GM18502 (cell line): ENCODE results near the gene DCTN5.
A peak's percentile ranks its signal among the peaks of the same experiment; 100 is the strongest.
"Not testable (repeated sequence)": the region's sequence is repeated elsewhere in the genome, so short reads cannot be mapped to it uniquely, and the experiment has no call there.

Experiments used
- ATAC-seq: cut with Tn5 transposase; IDR thresholded peaks from one replicate; pipeline ENCODE4 v1.9.1; 2021; ENCODE audit warnings: mild to moderate bottlenecking; ENCODE audit not compliant: unreplicated experiment, poor library complexity

DCTN5 gene

DNA sequence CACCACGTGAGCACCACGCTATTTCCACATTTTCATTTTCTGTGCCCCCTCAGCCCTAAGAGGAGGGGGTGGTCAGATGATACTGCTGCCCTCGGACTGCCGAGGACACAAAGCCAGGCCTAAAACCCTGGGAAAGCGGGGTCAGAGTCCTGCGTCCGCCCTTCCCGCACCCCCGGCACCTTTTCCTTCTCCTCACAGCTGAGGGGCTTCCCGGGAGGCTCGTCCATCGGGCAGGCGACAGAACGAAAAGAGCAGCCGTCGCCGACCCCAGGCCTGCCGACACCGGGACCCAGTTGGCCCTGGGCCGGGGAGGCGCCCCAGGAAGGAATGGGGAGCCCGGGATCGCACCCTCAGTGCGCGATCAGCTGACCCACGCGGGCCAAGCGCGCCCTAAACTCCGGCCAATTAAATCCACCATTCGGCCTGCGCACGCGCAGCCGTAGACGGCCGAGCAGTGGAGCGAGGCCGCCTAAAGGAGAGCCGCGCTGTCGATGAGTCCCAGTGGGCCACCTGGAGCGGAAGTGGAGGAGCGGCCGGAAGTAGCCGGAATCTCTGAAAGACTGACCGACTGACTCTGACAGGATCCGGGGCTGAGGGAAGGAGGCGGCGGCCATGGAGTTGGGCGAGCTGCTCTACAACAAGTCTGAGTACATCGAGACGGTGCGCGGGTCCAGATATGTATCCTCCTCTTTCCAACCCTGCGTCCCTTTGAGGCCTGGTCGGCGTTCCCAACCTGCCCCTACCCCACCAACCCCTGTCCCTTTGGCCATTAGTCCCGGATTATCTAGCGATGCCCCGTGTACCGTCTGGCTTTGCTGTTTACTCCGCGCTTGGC is at the start of gene DCTN5, which contains the start of gene PALB2:
DCTN5 (plus strand) TSS at position 536 of the 835 bp plus-strand sequence; CDS start at position 613, 77 bp downstream.
PALB2 (minus strand) TSS at position 380 of the 835 bp plus-strand sequence; CDS start at position 227, 153 bp downstream.
- ATAC-seq = peak; percentile 98

DNA sequence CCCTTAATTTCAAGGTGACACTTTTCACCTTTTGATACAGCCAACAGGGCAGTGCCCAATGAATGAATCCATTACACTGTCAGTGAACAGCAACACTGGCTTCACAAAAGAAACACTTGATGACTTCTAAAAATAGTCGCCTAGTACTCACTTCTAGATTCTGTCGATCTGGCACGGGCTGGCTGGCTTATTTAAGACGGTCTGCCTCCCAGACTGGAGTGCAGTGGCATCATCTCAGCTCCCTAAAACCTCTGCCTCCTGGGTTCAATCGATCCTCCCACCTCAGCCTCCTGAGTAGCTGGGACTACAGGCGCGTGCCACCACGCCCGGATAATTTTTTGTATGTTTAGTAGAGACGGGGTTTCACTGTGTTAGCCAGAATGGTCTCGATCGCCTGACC is 47.1 kb upstream of the DCTN5 start:
- no peak for ATAC-seq

- peak; percentile 8 for ATAC-seq
Measured at GRCh38 chr16:23595246-23595950, 45.9 kb upstream of the DCTN5 start.

DNA sequence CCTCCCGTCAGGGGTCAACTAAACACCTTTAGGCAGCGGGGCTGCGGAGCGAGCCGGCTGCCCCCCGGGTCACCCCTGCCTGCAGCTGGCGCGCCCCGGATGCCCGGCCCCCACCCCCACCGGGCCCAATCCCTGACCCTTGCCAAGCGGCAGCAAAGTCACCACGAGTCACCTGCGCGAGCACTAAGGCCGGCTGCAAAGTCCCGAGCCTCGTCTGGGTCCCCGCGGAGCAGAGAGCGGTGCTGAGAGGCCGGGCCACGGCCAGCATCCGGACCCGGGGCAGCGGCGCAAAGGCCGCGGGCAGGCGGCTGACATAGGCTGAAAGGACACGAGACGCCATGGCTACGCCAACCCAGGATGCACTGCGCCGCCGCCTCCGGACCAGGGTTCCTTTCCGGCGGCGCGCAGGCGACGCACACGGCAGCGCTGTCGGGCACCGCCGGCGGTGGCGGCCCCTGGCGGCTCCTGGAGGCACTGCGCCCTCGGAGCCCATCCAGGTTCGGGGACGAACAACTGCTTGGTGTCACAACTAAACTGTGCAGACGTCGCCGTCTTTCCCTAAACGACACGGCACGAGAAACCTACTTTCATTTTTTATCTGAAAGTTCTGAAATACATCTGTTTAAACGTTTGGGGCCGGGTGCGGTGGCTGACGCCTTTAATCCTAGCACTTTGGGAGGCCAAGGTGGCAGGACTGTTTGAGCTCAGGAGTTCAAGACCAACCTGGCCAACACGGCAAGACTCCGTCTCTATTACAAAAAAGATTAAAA is 45.1 kb upstream of the DCTN5 start, which contains the start of gene NDUFAB1:
NDUFAB1 (minus strand) TSS at position 366 of the 770 bp plus-strand sequence; CDS start at position 340, 26 bp downstream.
- ATAC-seq = peak; percentile 91

DNA sequence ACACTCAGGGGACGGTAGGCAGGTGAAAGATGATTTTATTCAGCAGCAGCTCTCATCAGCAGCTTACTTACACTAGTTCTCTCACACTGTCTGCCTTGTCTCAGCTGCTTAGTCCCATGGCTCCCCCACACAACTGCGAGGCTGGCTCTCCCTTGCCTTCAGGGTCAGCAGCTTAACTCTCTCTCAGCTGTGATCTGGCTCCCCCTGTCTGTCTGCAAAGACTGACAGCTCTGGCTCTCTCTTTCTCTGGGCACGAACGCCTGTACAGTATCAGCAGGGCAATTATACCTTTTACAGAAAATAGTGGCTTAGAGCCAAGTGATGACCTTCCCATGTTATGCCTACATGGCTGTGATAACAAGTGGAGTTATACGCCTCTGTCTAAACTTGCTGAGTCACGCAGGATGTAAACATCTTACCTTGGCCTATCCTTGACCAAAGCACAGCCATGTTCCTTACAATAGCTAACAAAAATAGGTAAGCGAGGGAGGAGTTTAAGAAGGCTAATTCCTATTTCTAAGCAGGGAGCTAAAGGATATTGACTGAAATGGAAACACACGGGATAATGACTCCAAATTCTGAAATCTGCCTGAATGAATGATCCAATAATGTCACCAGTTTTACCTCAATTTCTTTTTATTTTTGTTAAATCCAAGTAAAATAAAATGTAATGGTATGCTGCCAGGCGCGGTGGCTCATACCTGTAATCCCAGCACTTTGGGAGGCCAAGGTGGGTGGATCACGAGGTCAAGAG is 44.1 kb upstream of the DCTN5 start:
- ATAC-seq = no peak

- no peak for ATAC-seq
Measured at GRCh38 chr16:23607726-23608125, 33.5 kb upstream of the DCTN5 start.

DNA sequence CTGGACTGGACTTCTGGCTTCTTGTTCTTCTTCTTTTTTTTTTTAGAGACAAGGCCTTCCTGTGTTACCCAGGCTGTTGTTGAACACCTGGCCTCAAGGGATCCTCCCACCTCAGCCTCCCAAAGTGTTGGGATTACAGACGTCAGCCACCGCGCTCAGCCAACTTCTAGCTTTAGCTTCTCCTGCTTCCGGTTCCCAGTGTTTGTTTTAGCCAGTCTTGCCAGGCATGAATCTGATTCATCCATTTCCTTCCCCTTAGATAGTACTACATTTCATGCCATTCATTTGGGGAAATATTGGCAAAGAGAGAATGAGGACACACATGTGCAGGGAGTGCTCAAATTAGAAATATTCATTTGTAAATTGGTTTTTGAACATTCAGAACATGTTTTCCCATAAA is 33.1 kb upstream of the DCTN5 start:
- ATAC-seq = no peak

GRCh38 chr16:23609929-23610328 is 31.3 kb upstream of the DCTN5 start:
- no peak for ATAC-seq

DNA sequence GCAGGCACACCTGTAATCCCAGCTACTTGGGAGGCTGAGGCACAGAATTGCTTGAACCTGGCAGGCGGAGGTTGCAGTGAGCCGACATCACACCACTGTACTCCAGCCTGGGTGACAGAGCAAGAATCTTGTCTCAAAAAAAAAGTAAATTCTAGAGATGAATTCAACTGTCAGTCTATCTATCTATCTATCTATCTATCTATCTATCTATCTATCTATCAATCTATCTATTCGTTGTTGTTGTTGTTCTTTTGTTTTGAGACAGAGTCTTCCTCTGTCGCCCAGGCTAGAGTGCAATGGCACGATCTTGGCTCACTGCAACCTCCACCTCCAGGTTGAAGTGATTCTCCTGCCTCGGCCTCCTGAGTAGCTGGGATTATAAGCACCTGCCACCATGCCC is 30.4 kb upstream of the DCTN5 start:
- not testable (repeated sequence) for ATAC-seq

DNA sequence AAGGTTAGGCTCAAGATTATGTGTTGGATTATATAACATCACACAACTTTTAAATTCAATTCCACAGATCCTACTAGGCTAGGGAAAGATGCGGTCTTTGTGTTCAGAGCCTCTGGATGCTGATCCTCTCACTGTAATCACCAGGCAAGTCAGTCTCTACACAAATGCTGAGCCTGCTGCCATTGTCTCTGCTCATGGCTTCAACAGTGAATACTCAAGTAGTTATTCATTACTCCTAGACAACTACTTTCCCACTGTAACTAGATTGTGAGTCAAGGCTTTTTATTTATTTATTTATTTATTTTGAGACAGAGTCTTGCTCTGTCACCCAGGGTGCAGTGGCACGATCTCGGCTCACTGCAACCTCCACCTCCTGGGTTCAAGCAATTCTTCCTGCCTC is 29.3 kb upstream of the DCTN5 start:
- no peak for ATAC-seq

DNA sequence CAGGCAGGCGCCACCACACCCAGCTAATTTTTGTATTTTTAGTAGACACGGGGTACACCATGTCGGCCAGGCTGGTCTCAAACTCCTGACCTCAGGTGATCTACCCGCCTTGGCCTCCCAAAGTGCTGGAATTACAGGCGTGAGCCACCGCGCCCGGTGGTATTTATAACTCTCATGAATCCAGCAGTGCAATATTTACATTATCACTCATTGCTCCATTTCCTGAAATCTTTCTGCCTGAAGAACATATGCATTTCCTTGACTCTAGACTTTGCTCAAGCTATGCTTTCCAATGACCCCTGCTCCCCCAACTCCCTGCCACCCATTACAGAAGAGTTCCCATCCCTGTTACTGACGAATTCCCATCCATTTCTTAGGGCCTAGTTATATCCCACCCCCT is 25.5 kb upstream of the DCTN5 start:
- ATAC-seq = no peak

GRCh38 chr16:23624092-23624491 is 17.2 kb upstream of the DCTN5 start:
- no peak for ATAC-seq

GRCh38 chr16:23629516-23629915 is 11.8 kb upstream of the DCTN5 start:
- ATAC-seq = no peak

GRCh38 chr16:23631874-23632273 is 9.4 kb upstream of the DCTN5 start:
- not testable (repeated sequence) for ATAC-seq

DNA sequence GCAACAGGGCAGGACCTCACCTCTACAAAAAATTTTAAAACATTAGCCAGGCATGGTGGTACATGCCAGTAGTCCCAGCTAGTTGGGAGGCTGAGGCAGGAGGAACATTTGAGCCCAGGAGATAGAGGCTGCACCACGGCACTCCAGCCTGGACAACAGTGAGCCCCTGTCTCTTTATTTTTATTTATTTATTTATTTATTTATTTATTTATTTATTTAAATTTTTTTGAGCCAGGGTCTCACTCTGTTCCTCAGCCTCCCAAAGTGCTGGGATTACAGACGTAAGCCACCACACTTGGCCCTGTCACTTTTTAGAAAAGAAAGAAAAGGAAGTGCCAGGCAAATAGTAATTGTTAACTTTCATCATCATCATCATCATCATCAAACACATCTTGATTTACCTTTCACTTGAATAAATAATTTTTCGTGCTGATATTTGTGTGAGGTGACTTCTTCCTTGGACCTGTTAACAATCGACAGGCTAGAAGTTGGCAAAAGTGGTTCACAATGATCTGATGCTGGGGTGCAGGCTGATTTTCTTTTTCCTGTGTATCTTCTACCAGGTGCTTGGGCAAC is 6.7 kb upstream of the DCTN5 start:
- no peak for ATAC-seq

GRCh38 chr16:23635958-23636357 is 5.3 kb upstream of the DCTN5 start:
- ATAC-seq = no peak

GRCh38 chr16:23640615-23640930 is 693 bp upstream of the DCTN5 start:
- ATAC-seq = no peak

- no peak for ATAC-seq
Measured at GRCh38 chr16:23642246-23642774, 1.0 kb downstream of the DCTN5 start.

GRCh38 chr16:23650674-23651416 is 9.6 kb downstream of the DCTN5 start:
- ATAC-seq = no peak
